Ovary (tissue), 9 donors: ENCODE data around the gene APOL5. TPM values are rescaled to one million over a fixed set of nuclear protein-coding genes. Genes with fewer than 3 reads are reported as not detected.
"Not testable (repeated sequence)": the region's sequence is repeated elsewhere in the genome, so short reads cannot be mapped to it uniquely, and the experiment has no call there.

ENCODE experiments used
- DNase-seq, 5 donors: peaks; one replicate each; pipeline ENCODE4 v3.0.0-alpha.2; 2019 to 2020
- H3K27ac ChIP-seq, 2 donors: fragments of 200-600 bp; one replicate each; pipeline versions ENCODE4 v1.5.1 to v1.8.0; 2019 to 2022
- H3K27me3 ChIP-seq: fragments of 200-600 bp; one replicate; pipeline ENCODE4 v1.8.0; 2022
- H3K36me3 ChIP-seq: fragments of 200-600 bp; sonication (generic); one replicate; pipeline ENCODE4 v1.5.1; 2019
- H3K4me1 ChIP-seq: one replicate; pipeline ENCODE4 v1.8.1; 2013; ENCODE audit warnings: mild to moderate bottlenecking, moderate library complexity; ENCODE audit not compliant: insufficient read depth
- H3K4me3 ChIP-seq: fragments of 200-600 bp; sonication (generic); one replicate; pipeline ENCODE4 v1.5.1; 2017
- H3K9me3 ChIP-seq, 2 donors: fragments of 200-600 bp in 1 of 2; sonication (generic) in 1 of 2; one replicate each; pipeline versions ENCODE4 v1.5.1 to v1.8.1; 2013 to 2019; ENCODE audit warnings: mild to moderate bottlenecking in 1 of 2, moderate library complexity in 1 of 2
- CTCF ChIP-seq, 3 donors: fragments of 450-650 bp in 2 of 3; fragments of 200-600 bp in 1 of 3; IDR thresholded peaks; one replicate each; pipeline versions ENCODE4 v1.5.1 to v1.8.0; 2016 to 2022; ENCODE audit warnings: antibody characterized with exemption in 3 of 3, mild to moderate bottlenecking in 1 of 3
- EP300 ChIP-seq: sonication (generic); formaldehyde crosslinking; IDR thresholded peaks from one replicate; pipeline ENCODE4 v1.6.1; 2017; ENCODE audit warnings: antibody characterized with exemption
- POLR2A ChIP-seq: fragments of 450-650 bp; IDR thresholded peaks from one replicate; pipeline ENCODE4 v1.6.1; 2017; ENCODE audit warnings: antibody characterized with exemption, mild to moderate bottlenecking, moderate library complexity
- WGBS, 3 donors: extraction: QIAGEN DNeasy Blood & Tissue Kit in 1 of 3; methylation state at CpG; one replicate each; pipeline versions ENCODE4 v1.1.5 to v1.1.7; 2013 to 2017; 5-methylcytosine and 5-hydroxymethylcytosine counted together
- intact Hi-C, 4 donors: fragments of 100-400 bp; cut with DNase I; formaldehyde crosslinking; loops; one replicate each; pipeline versions ENCODE4 v1.11.0 to v1.15.1; 2022 to 2023
- polyA plus RNA-seq, 2 donors: library from polyadenylated mRNA; stranded (reverse); fragments of 200-250 nt in 1 of 2; fragments of 350-450 nt in 1 of 2; fragmentation: Illumina TruSeq in 1 of 2; extraction: RNeasy Lipid Tissue Mini Kit (QIAGEN cat#74804) in 1 of 2; gene quantifications; one replicate each; pipeline ENCODE4 v1.2.3, GENCODE V29; 2013 to 2014
- total RNA-seq, 7 donors: library from RNA; depleted of rRNA in 2 of 7; stranded (reverse); fragments of >200 nt in 2 of 7; fragmentation: NEBNext Ultra II Directional in 3 of 7; extraction: Animal tissue kit (Norgen Biotek cat#: 25700) in 3 of 7; gene quantifications; one replicate each; pipeline versions ENCODE4 v1.1.0 to v1.2.4, GENCODE V29; 2016 to 2023
- donor health status: DM: no; HTN: no; CAD: no; lungs with moderate emphysema.
- donor health status: DM: no; HTN: no; CAD: no.
- donor health status: Bipolar disorder and iron deficiency.
- donor health status: DM: yes; HTN: yes; CAD: no.
- donor health status: DM: no; HTN: no; CAD: no.
- donor health status: DM: yes; HTN: yes; CAD: no.

Gene APOL5
- total and polyA plus RNA-seq, 9 donors, result not detected

GRCh38 chr22:35695202-35695601 is 22.5 kb upstream of the APOL5 start:
- WGBS, 3 donors, result 79 to 83% (median 83%) methylated on average over 13 of the region's 13 CpGs
- Histone ChIP-seq H3K27ac (no peak overlapping the region), H3K4me3 (no peak overlapping the region), H3K9me3 (no peaks in the 10 kb centered on the region), H3K36me3 (no peaks in the 10 kb centered on the region), H3K27me3 (no peaks in the 10 kb centered on the region), H3K4me1 (no peaks in the 10 kb centered on the region)
- DNase-seq, result no peak
- intact Hi-C loops, result no loop called here
- TF ChIP-seq CTCF (IDR thresholded peaks at IDR 0.05), result no peak
- TF ChIP-seq POLR2A, result no peak
- TF ChIP-seq EP300, result no peak

GRCh38 chr22:35697142-35697541 is 20.5 kb upstream of the APOL5 start:
- no peaks in the 10 kb centered on the region for H3K9me3 ChIP-seq
- H3K4me3 ChIP-seq, result no peak overlapping the region
- WGBS, 3 donors, result 77 to 85% (median 85%) methylated on average over 13 to 14 of the region's 14 CpGs
- no peak for DNase-seq
- H3K4me1 ChIP-seq, result no peaks in the 10 kb centered on the region
- no peak overlapping the region for H3K27ac ChIP-seq
- no peak for TF ChIP-seq CTCF (IDR thresholded peaks at IDR 0.05)
- no peak for TF ChIP-seq EP300
- TF ChIP-seq POLR2A, result no peak
- H3K27me3 ChIP-seq, result no peaks in the 10 kb centered on the region
- H3K36me3 ChIP-seq, result no peaks in the 10 kb centered on the region
- intact Hi-C loops, result no loop called here

GRCh38 chr22:35699852-35700251 is 17.8 kb upstream of the APOL5 start:
- H3K27me3 ChIP-seq, H3K4me3 ChIP-seq, H3K4me1 ChIP-seq, DNase-seq, H3K36me3 ChIP-seq, intact Hi-C loops, H3K27ac ChIP-seq, H3K9me3 ChIP-seq: not testable (repeated sequence)
- 71 to 90% (median 81%) methylated on average over 6 of the region's 6 CpGs for WGBS, 3 donors

- no peak for DNase-seq
- TF ChIP-seq CTCF (IDR thresholded peaks at IDR 0.05), result no peak
- Histone ChIP-seq H3K36me3 (no peaks in the 10 kb centered on the region), H3K27ac (no peak overlapping the region), H3K4me3 (no peak overlapping the region), H3K9me3 (no peaks in the 10 kb centered on the region), H3K27me3 (no peaks in the 10 kb centered on the region), H3K4me1 (no peaks in the 10 kb centered on the region)
- WGBS, 3 donors, result 69 to 87% (median 79%) methylated on average over 7 of the region's 7 CpGs
- intact Hi-C loops, result no loop called here
Measured at GRCh38 chr22:35703861-35704584, 13.6 kb upstream of the APOL5 start.

- no peaks in the 10 kb centered on the region for H3K9me3 ChIP-seq
- H3K4me1 ChIP-seq, result no peaks in the 10 kb centered on the region
- H3K27ac ChIP-seq, result no peak overlapping the region
- H3K4me3 ChIP-seq, result no peak overlapping the region
- intact Hi-C loops, result no loop called here
- no peak for DNase-seq
- no peaks in the 10 kb centered on the region for H3K36me3 ChIP-seq
- 90 to 96% (median 91%) methylated on average over 3 of the region's 3 CpGs for WGBS, 3 donors
- TF ChIP-seq CTCF (IDR thresholded peaks at IDR 0.05), result no peak
- TF ChIP-seq EP300, result no peak
- TF ChIP-seq POLR2A, result no peak
- no peaks in the 10 kb centered on the region for H3K27me3 ChIP-seq
Measured at GRCh38 chr22:35705141-35705540, 12.5 kb upstream of the APOL5 start.
